HepG2 (cell line): ENCODE measurements around the gene TRIM54. TPM values are rescaled to one million over a fixed set of nuclear protein-coding genes. Genes with fewer than 3 reads are reported as not detected.

Source experiments
- ARNTL ChIP-seq: sonication (generic); formaldehyde crosslinking; IDR thresholded peaks from 2 replicates; pipeline ENCODE4 v1.4.0; 2020; ENCODE audit warnings: mild to moderate bottlenecking, missing genetic modification reagents
- ATRX ChIP-seq: sonication (generic); formaldehyde crosslinking; IDR thresholded peaks from 2 replicates; pipeline ENCODE4 v1.4.0; 2020; ENCODE audit warnings: missing genetic modification reagents, borderline replicate concordance
- CBX1 ChIP-seq: IDR thresholded peaks from one replicate; pipeline ENCODE4 v1.6.1; 2016; ENCODE audit warnings: antibody characterized with exemption, low read depth
- CENPX ChIP-seq: sonication (generic); formaldehyde crosslinking; IDR thresholded peaks from 2 replicates; pipeline ENCODE4 v1.9.0; 2021; ENCODE audit warnings: mild to moderate bottlenecking, missing genetic modification reagents, moderate library complexity
- DNMT1 ChIP-seq: sonication (generic); formaldehyde crosslinking; IDR thresholded peaks from 2 replicates; pipeline ENCODE4 v1.5.1; 2020; ENCODE audit warnings: mild to moderate bottlenecking, missing genetic modification reagents
- GATAD1 ChIP-seq: IDR thresholded peaks from 2 replicates; pipeline ENCODE4 v1.6.1; 2016; ENCODE audit warnings: missing genetic modification reagents, missing compliant biosample characterization
- HDAC1 ChIP-seq: sonication (generic); formaldehyde crosslinking; IDR thresholded peaks from 2 replicates; pipeline ENCODE4 v1.5.1; 2020; ENCODE audit warnings: mild to moderate bottlenecking, missing genetic modification reagents
- HIVEP1 ChIP-seq: sonication (generic); formaldehyde crosslinking; IDR thresholded peaks from 2 replicates; pipeline ENCODE4 v1.4.0; 2020; ENCODE audit warnings: mild to moderate bottlenecking, missing genetic modification reagents
- KMT2A ChIP-seq: sonication (generic); formaldehyde crosslinking; IDR thresholded peaks from 2 replicates; pipeline ENCODE4 v1.4.0; 2020; ENCODE audit warnings: missing genetic modification reagents
- MTF1 ChIP-seq: sonication (generic); formaldehyde crosslinking; IDR thresholded peaks from 2 replicates; pipeline ENCODE4 v1.5.0; 2020; ENCODE audit warnings: missing genetic modification reagents
- NFIC ChIP-seq: IDR thresholded peaks from 2 replicates; pipeline ENCODE4 v1.6.1; 2012; ENCODE audit warnings: mild to moderate bottlenecking, low read length, inconsistent platforms
- NFYC ChIP-seq: IDR thresholded peaks from 2 replicates; pipeline ENCODE4 v1.6.1; 2016; ENCODE audit warnings: missing genetic modification reagents, missing compliant biosample characterization
- RARG ChIP-seq: sonication (generic); formaldehyde crosslinking; IDR thresholded peaks from 2 replicates; pipeline ENCODE4 v1.4.0; 2020; ENCODE audit warnings: low read depth, mild to moderate bottlenecking, missing genetic modification reagents
- RNF2 ChIP-seq: fragments of 450-650 bp; conservative IDR thresholded peaks from 2 replicates; pipeline ENCODE4 v1.6.1; 2016; ENCODE audit warnings: low read depth
- SP140L ChIP-seq: sonication (generic); formaldehyde crosslinking; IDR thresholded peaks from 2 replicates; pipeline ENCODE4 v1.4.0; 2020; ENCODE audit warnings: missing genetic modification reagents, borderline replicate concordance
- TGIF2 ChIP-seq: IDR thresholded peaks from 2 replicates; pipeline ENCODE4 v1.6.1; 2016; ENCODE audit warnings: control low read depth, missing compliant biosample characterization
- ZFP36 ChIP-seq: fragments of 150-350 bp; IDR thresholded peaks from 2 replicates; pipeline ENCODE4 v1.6.1; 2018; ENCODE audit warnings: borderline replicate concordance, low read length, low read depth; ENCODE audit not compliant: partially characterized antibody
- ZFP36L2 ChIP-seq: sonication (generic); formaldehyde crosslinking; IDR thresholded peaks from 2 replicates; pipeline ENCODE4 v1.4.0; 2020; ENCODE audit warnings: missing genetic modification reagents
- ZFP90 ChIP-seq: sonication (generic); formaldehyde crosslinking; IDR thresholded peaks from 2 replicates; pipeline ENCODE4 v1.8.0; 2022; ENCODE audit warnings: missing genetic modification reagents, mild to moderate bottlenecking, inconsistent platforms, borderline replicate concordance
- ZNF180 ChIP-seq: sonication (generic); formaldehyde crosslinking; IDR thresholded peaks from 2 replicates; pipeline ENCODE4 v1.4.0; 2020; ENCODE audit warnings: low read depth, missing genetic modification reagents, borderline replicate concordance
- ZNF260 ChIP-seq: sonication (generic); formaldehyde crosslinking; IDR thresholded peaks from 2 replicates; pipeline ENCODE4 v1.4.0; 2020; ENCODE audit warnings: missing genetic modification reagents, low read depth, mild to moderate bottlenecking, borderline replicate concordance
- ZNF382 ChIP-seq: sonication (generic); formaldehyde crosslinking; IDR thresholded peaks from 2 replicates; pipeline ENCODE4 v1.5.0; 2020; ENCODE audit warnings: missing genetic modification reagents, mild to moderate bottlenecking, borderline replicate concordance
- ZNF678 ChIP-seq: sonication (generic); formaldehyde crosslinking; IDR thresholded peaks from 2 replicates; pipeline ENCODE4 v1.4.0; 2020; ENCODE audit warnings: mild to moderate bottlenecking, missing genetic modification reagents
- ZNF883 ChIP-seq: sonication (generic); formaldehyde crosslinking; IDR thresholded peaks from 2 replicates; pipeline ENCODE4 v1.5.1; 2020; ENCODE audit warnings: mild to moderate bottlenecking, missing genetic modification reagents; ENCODE audit errors: not compliant biosample characterization
- polyA plus RNA-seq, 8 experiments: library from polyadenylated mRNA; depleted of rRNA in 3 of 8; stranded (reverse) in 7 of 8; unstranded in 1 of 8; fragments of >200 nt; fragmentation: Illumina TruSeq in 4 of 8; extraction: Trizol in 4 of 8; gene quantifications; 2 replicates each; pipeline versions ENCODE4 v1.2.1 to v1.2.3, GENCODE V29; 2011 to 2016; ENCODE audit warnings: low read depth in 4 of 8, missing spikeins in 1 of 8, mixed read lengths in 1 of 8; ENCODE audit not compliant: insufficient read depth in 1 of 8
- total RNA-seq, 5 experiments: library from RNA; depleted of rRNA; stranded (reverse); fragments of >200 nt; fragmentation: Illumina TruSeq; extraction: Trizol; gene quantifications; 2 replicates each; pipeline ENCODE4 v1.2.3, GENCODE V29; 2016; ENCODE audit warnings: low read depth in 1 of 5
- TF ChIP-seq, protein P1 (sequence below): sonication (generic); formaldehyde crosslinking; IDR thresholded peaks from 2 replicates; pipeline ENCODE4 v1.5.1; 2020; ENCODE audit warnings: missing genetic modification reagents, mild to moderate bottlenecking, borderline replicate concordance
- TF ChIP-seq, protein P2 (sequence below): fragments of 450-650 bp; IDR thresholded peaks from 2 replicates; pipeline ENCODE4 v1.6.1; 2017
- TF ChIP-seq, protein P3 (sequence below): IDR thresholded peaks from 2 replicates; pipeline ENCODE4 v1.6.1; 2016; ENCODE audit warnings: missing compliant biosample characterization, missing genetic modification reagents, borderline replicate concordance
- TF ChIP-seq, protein P4 (sequence below): sonication (generic); formaldehyde crosslinking; IDR thresholded peaks from 2 replicates; pipeline ENCODE4 v1.8.1; 2023; ENCODE audit warnings: mild to moderate bottlenecking, missing genetic modification reagents, borderline replicate concordance

TRIM54 gene
- total and polyA plus RNA-seq, 2 of the 13 experiments (the other 11 are each of a cell fraction or from before 2014, with no cell fraction given) = 0.07 to 0.13 TPM

DNA sequence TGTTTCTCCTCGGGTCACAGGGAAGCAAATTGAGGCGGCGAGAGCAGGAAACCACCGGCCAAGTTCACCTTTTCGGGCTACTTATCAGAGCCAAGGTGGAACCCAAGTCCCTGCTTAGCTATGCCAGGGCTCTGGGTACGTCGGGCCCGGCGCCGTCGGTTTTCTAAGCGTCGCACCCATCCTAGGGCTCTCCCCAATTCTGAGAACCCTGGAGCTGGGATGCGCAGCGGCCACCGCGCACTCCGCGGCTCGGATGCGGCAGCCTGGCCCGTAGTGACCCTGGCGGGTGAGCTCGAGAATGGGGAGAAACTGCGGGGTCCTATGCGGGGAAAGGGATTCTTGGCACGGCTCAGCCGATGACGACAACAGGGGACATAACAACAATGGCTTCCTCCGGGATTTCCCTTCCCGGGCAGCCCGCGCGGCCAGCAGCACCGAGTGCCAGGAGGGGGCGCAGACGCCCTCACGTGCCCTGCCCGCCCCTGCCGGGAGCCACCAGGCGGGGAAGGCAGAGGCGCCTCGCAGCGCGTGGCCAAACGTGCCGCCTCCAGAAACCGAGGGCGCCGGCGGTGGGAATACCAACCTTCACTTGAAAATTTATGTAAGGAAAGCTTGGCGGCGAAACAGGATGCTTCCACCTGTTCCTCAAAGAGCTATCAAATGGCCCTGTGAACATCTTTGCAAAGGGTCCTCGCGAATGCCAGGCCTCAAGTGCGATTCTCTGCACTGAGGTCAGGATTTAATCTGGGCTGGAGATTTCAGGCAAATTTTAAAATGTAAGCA lies 17.3 kb upstream of the TRIM54 start (continued):
- TF ChIP-seq ZNF883 (CRISPR knock-in tag) (peak; percentile 55), ZFP90 (CRISPR knock-in tag) (no peak), TGIF2 (peak; percentile 85; the same call in 1 of the 2 replicates), GATAD1 (CRISPR knock-in tag) (peak; percentile 53), ZFP36 (no peak), HIVEP1 (CRISPR knock-in tag) (peak; percentile 93), DNMT1 (CRISPR knock-in tag) (no peak), ZFP36L2 (CRISPR knock-in tag) (no peak), CENPX (no peak), NFYC (CRISPR knock-in tag) (peak; percentile 42), CBX1 (no peak), RNF2 (peak; percentile 79), MTF1 (CRISPR knock-in tag) (no peak; the same call in 1 of the 2 replicates), NFIC (no peak), SP140L (CRISPR knock-in tag) (no peak; the same call in 1 of the 2 replicates), ZNF260 (CRISPR knock-in tag) (no peak), HDAC1 (CRISPR knock-in tag) (peak; percentile 54), ARNTL (peak; percentile 89), KMT2A (CRISPR knock-in tag) (no peak; the same call in 1 of the 2 replicates), ZNF678 (CRISPR knock-in tag) (no peak), ATRX (CRISPR knock-in tag) (no peak), ZNF382 (CRISPR knock-in tag) (no peak), RARG (CRISPR knock-in tag) (no peak), ZNF180 (CRISPR knock-in tag) (no peak)
- TF ChIP-seq, protein P1, sequence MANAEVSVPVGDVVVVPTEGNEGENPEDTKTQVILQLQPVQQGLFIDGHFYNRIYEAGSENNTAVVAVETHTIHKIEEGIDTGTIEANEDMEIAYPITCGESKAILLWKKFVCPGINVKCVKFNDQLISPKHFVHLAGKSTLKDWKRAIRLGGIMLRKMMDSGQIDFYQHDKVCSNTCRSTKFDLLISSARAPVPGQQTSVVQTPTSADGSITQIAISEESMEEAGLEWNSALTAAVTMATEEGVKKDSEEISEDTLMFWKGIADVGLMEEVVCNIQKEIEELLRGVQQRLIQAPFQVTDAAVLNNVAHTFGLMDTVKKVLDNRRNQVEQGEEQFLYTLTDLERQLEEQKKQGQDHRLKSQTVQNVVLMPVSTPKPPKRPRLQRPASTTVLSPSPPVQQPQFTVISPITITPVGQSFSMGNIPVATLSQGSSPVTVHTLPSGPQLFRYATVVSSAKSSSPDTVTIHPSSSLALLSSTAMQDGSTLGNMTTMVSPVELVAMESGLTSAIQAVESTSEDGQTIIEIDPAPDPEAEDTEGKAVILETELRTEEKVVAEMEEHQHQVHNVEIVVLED (CRISPR knock-in tag) = peak; percentile 54; the same call in 1 of the 2 replicates
- TF ChIP-seq, protein P2, sequence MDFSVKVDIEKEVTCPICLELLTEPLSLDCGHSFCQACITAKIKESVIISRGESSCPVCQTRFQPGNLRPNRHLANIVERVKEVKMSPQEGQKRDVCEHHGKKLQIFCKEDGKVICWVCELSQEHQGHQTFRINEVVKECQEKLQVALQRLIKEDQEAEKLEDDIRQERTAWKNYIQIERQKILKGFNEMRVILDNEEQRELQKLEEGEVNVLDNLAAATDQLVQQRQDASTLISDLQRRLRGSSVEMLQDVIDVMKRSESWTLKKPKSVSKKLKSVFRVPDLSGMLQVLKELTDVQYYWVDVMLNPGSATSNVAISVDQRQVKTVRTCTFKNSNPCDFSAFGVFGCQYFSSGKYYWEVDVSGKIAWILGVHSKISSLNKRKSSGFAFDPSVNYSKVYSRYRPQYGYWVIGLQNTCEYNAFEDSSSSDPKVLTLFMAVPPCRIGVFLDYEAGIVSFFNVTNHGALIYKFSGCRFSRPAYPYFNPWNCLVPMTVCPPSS = no peak
- TF ChIP-seq, protein P3, sequence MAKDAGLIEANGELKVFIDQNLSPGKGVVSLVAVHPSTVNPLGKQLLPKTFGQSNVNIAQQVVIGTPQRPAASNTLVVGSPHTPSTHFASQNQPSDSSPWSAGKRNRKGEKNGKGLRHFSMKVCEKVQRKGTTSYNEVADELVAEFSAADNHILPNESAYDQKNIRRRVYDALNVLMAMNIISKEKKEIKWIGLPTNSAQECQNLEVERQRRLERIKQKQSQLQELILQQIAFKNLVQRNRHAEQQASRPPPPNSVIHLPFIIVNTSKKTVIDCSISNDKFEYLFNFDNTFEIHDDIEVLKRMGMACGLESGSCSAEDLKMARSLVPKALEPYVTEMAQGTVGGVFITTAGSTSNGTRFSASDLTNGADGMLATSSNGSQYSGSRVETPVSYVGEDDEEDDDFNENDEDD (CRISPR knock-in tag) = peak; percentile 96
- TF ChIP-seq, protein P4, sequence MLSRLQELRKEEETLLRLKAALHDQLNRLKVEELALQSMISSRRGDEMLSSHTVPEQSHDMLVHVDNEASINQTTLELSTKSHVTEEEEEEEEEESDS (CRISPR knock-in tag) = no peak
